Heart left ventricle (tissue), 13 donors: ENCODE results near the gene TAF1B.

Experiments used
- CTCF ChIP-seq, 12 donors: fragments of 200-600 bp; sonication (generic) in 4 of 12; IDR thresholded peaks; one replicate each; pipeline versions ENCODE4 v1.5.0 to v1.8.0; 2018 to 2022; ENCODE audit warnings: antibody characterized with exemption in 12 of 12, mild to moderate bottlenecking in 5 of 12
- POLR2A ChIP-seq, 2 donors: fragments of 450-650 bp; IDR thresholded peaks; one replicate each; pipeline ENCODE4 v1.6.1; 2017; ENCODE audit warnings: antibody characterized with exemption in 2 of 2, mild to moderate bottlenecking in 2 of 2, moderate library complexity in 2 of 2
- donor health status: ischemic (EF 13 %, LVEDD 7.1; RV severe dilation, severe dysfunction).
- donor health status: DM: no; HTN: yes; CAD: no.
- donor health status: DM: no; HTN: no; CAD: no.
- donor health status: ischemic (EF 25% LVEDD 6.9; RV normal size, moderate dysfunction).
- donor health status: ischemic (EF 25% LVEDD 5.7; RV mildly dilated, moderate dysfunction).
- donor health status: ischemic (EF 35%, LVEDD 5.7; RV mildly dilated, moderate dysfunction).
- donor health status: nonischemic (EF 11% LVEDD 7.7; RV severe dilation, severe dysfunction).
- donor health status: DM: yes; HTN: yes; CAD: no.
- donor health status: PGD.
- donor health status: ischemic (EF 29% LVEDD 5.4; RV normal size, mild dysfunction).
- donor health status: nonischemic (EF 23%, LVEDD 6.1; RV moderate dilation, normal function).

GRCh38 chr2:9815076-9815475, 28.2 kb upstream of the TAF1B start:
- TF ChIP-seq CTCF (IDR thresholded peaks at IDR 0.05) (no peak), POLR2A (IDR thresholded peaks at IDR 0.05) (no peak)
